Stimulated activated CD8-positive, alpha-beta memory T cell treated with anti-CD3 and anti-CD28 coated beads, Interleukin-4, amount 100 ng/mL, for 48 hours (primary cell): ENCODE measurements around the gene BFSP2.

Experiments
- DNase-seq: peaks from one replicate; pipeline ENCODE4 v3.0.0-alpha.2; 2020

BFSP2 gene

GRCh38 chr3:133400006-133400515 lies at the start of gene BFSP2:
BFSP2 (plus strand) TSS chr3:133400056; CDS start chr3:133400084, 28 bp downstream.
- DNase-seq = no peak

- DNase-seq = no peak
Observed at GRCh38 chr3:133354721-133355120, 45.1 kb upstream of the BFSP2 start.

- DNase-seq = no peak
Observed at GRCh38 chr3:133360476-133360875, 39.4 kb upstream of the BFSP2 start.

- DNase-seq = no peak
Observed at GRCh38 chr3:133361011-133361410, 38.8 kb upstream of the BFSP2 start.

GRCh38 chr3:133361435-133361834 lies 38.4 kb upstream of the BFSP2 start:
- DNase-seq = no peak

- DNase-seq = no peak
Observed at GRCh38 chr3:133362539-133362938, 37.3 kb upstream of the BFSP2 start.

GRCh38 chr3:133364704-133365103 lies 35.2 kb upstream of the BFSP2 start:
- no peak for DNase-seq

- DNase-seq = no peak
Observed at GRCh38 chr3:133366921-133367320, 32.9 kb upstream of the BFSP2 start.

GRCh38 chr3:133367403-133367802 lies 32.5 kb upstream of the BFSP2 start:
- no peak for DNase-seq

GRCh38 chr3:133367956-133368355 lies 31.9 kb upstream of the BFSP2 start:
- no peak for DNase-seq

- no peak for DNase-seq
Observed at GRCh38 chr3:133368371-133369067, 31.3 kb upstream of the BFSP2 start.

- DNase-seq = no peak
Observed at GRCh38 chr3:133369068-133369440, 30.8 kb upstream of the BFSP2 start.

GRCh38 chr3:133371181-133371580 lies 28.7 kb upstream of the BFSP2 start:
- DNase-seq = no peak

GRCh38 chr3:133371676-133372075 lies 28.2 kb upstream of the BFSP2 start:
- no peak for DNase-seq

GRCh38 chr3:133374708-133375402 lies 25.0 kb upstream of the BFSP2 start:
- no peak for DNase-seq

GRCh38 chr3:133375403-133375745 lies 24.5 kb upstream of the BFSP2 start:
- DNase-seq = no peak

GRCh38 chr3:133376810-133377209 lies 23.0 kb upstream of the BFSP2 start:
- no peak for DNase-seq

- no peak for DNase-seq
Observed at GRCh38 chr3:133377396-133377795, 22.5 kb upstream of the BFSP2 start.

GRCh38 chr3:133379926-133380325 lies 19.9 kb upstream of the BFSP2 start:
- DNase-seq = no peak

GRCh38 chr3:133380481-133381225 lies 19.2 kb upstream of the BFSP2 start:
- DNase-seq = no peak

GRCh38 chr3:133381346-133382109 lies 18.3 kb upstream of the BFSP2 start:
- no peak for DNase-seq

- DNase-seq = no peak
Observed at GRCh38 chr3:133383175-133383574, 16.7 kb upstream of the BFSP2 start.

- DNase-seq = no peak
Observed at GRCh38 chr3:133383741-133384140, 16.1 kb upstream of the BFSP2 start.
